ENCODE measurements around the gene CDKL5. TPM values are rescaled to one million over a fixed set of nuclear protein-coding genes. Genes with fewer than 3 reads are reported as not detected.

CDKL5 gene
- total and polyA plus RNA-seq, 8 donors, result 10.6 to 37.6 (median 12.8) TPM

GRCh38 chrX:18687856-18688495, 262.6 kb downstream of the CDKL5 start:
- Histone ChIP-seq H3K4me1 (peaks cover 0 to 6% of the 10 kb centered on the region in 2 donors), H3K27ac (peak overlapping the region in 1 of 2 donors; percentile 57), H3K4me3 (no peak overlapping the region), H3K36me3 (no peaks in the 10 kb centered on the region), H3K9me3 (no peaks in the 10 kb centered on the region), H3K27me3 (no peaks in the 10 kb centered on the region)
- no peak for ATAC-seq
- DNase-seq, result no peak
- TF ChIP-seq CTCF (IDR thresholded peaks at IDR 0.05), result no peak
- intact Hi-C loops (cut with DNase I), result no loop called here

GRCh38 chrX:18691431-18691830, 266.0 kb downstream of the CDKL5 start:
- DNase-seq (no peak), ATAC-seq (no peak)
- no peak for TF ChIP-seq CTCF (IDR thresholded peaks at IDR 0.05)
- Histone ChIP-seq H3K27me3 (no peaks in the 10 kb centered on the region), H3K4me3 (no peak overlapping the region), H3K36me3 (no peaks in the 10 kb centered on the region), H3K4me1 (peaks cover 0 to 6% of the 10 kb centered on the region in 2 donors), H3K27ac (no peak overlapping the region), H3K9me3 (no peaks in the 10 kb centered on the region)
- intact Hi-C loops (cut with DNase I), result no loop called here

- no peak for TF ChIP-seq CTCF (IDR thresholded peaks at IDR 0.05)
- no peaks in the 10 kb centered on the region for H3K9me3 ChIP-seq
- H3K27ac ChIP-seq, result no peak overlapping the region
- no peaks in the 10 kb centered on the region for H3K4me1 ChIP-seq
- H3K36me3 ChIP-seq, result no peaks in the 10 kb centered on the region
- ATAC-seq (no peak), DNase-seq (no peak)
- intact Hi-C loops (cut with DNase I), result no loop called here
- H3K4me3 ChIP-seq, result no peak overlapping the region
- H3K27me3 ChIP-seq, result no peaks in the 10 kb centered on the region
Observed at GRCh38 chrX:18692541-18692940, 267.1 kb downstream of the CDKL5 start.

- Histone ChIP-seq H3K9me3 (no peaks in the 10 kb centered on the region), H3K36me3 (no peaks in the 10 kb centered on the region), H3K4me1 (no peaks in the 10 kb centered on the region), H3K27ac (no peak overlapping the region), H3K4me3 (no peak overlapping the region), H3K27me3 (no peaks in the 10 kb centered on the region)
- no peak for DNase-seq
- ATAC-seq, result no peak
- intact Hi-C loops (cut with DNase I), result no loop called here
- no peak for TF ChIP-seq CTCF (IDR thresholded peaks at IDR 0.05)
Observed at GRCh38 chrX:18696653-18697052, 271.2 kb downstream of the CDKL5 start.

- Histone ChIP-seq H3K36me3 (no peaks in the 10 kb centered on the region), H3K27ac (no peak overlapping the region), H3K4me3 (no peak overlapping the region), H3K4me1 (peaks cover 0 to 4% of the 10 kb centered on the region in 2 donors), H3K27me3 (no peaks in the 10 kb centered on the region), H3K9me3 (no peaks in the 10 kb centered on the region)
- intact Hi-C loops (cut with DNase I), result no loop called here
- TF ChIP-seq CTCF (IDR thresholded peaks at IDR 0.05), result no peak
- no peak for ATAC-seq
- DNase-seq, result no peak
Observed at GRCh38 chrX:18698737-18699650, 273.6 kb downstream of the CDKL5 start.

All from left lung (tissue), 10 donors.